HCT116 (cell line): ENCODE measurements around the gene TM7SF3. TPM values are rescaled to one million over a fixed set of nuclear protein-coding genes. Genes with fewer than 3 reads are reported as not detected.
A peak's percentile ranks its signal among the peaks of the same experiment; 100 is the strongest.

Source experiments
- ATAC-seq: fragments of 200-7000 bp; cut with Tn5 transposase; 2 replicates; pipeline ENCODE4 v1.9.1; 2020; ENCODE audit warnings: mild to moderate bottlenecking, moderate library complexity
- BruUV-seq: library from RNA; stranded (reverse); fragments of 400-500 nt; replicated peaks from 2 replicates; lab custom pipeline; 2021; lab: Mats Ljungman, UMichigan
- CTCF ChIA-PET: fragments of 300-600 bp; sonication (Branson Sonifier 250); formaldehyde crosslinking; loops from one replicate; lab custom pipeline; 2021; ENCODE audit warnings: antibody characterized with exemption; lab: Charles Lee
- POLR2A ChIA-PET: fragments of 300-600, 350-600 bp; sonication (Branson Sonifier 250); formaldehyde crosslinking; loops from one replicate; lab custom pipeline; 2021; ENCODE audit warnings: antibody characterized with exemption; lab: Charles Lee
- RAD21 ChIA-PET, 2 experiments: fragments of 300-600 bp; sonication (Branson Sonifier 250); formaldehyde crosslinking; loops; one replicate each; lab custom pipeline; 2023; ENCODE audit warnings: low total read pairs in 2 of 2; ENCODE audit not compliant: uncharacterized antibody in 2 of 2, unreplicated experiment in 2 of 2, low non-redundant PET in 1 of 2; lab: Charles Lee
- DNase-seq: peaks from one replicate; pipeline ENCODE4 v3.0.0-alpha.2; 2010; ENCODE audit warnings: low read depth, low spot score
- H2AFZ ChIP-seq: fragments of 200-600 bp; shearing (Covaris generic), sonication (generic); 2 replicates; pipeline ENCODE4 v1.6.1; 2017; ENCODE audit warnings: low read depth, mixed run types, mixed read lengths, antibody characterized with exemption, low read length; ENCODE audit not compliant: poor library complexity, severe bottlenecking
- H3K27ac ChIP-seq: 2 replicates; pipeline ENCODE4 v1.5.1; 2012; ENCODE audit warnings: low read depth, low read length
- H3K27me3 ChIP-seq: fragments of 200-600 bp; sonication (generic); 2 replicates; pipeline ENCODE4 v1.6.1; 2016; ENCODE audit warnings: mixed run types, low read length, mixed read lengths; ENCODE audit not compliant: insufficient read depth
- H3K36me3 ChIP-seq, 2 experiments: fragments of 200-500 bp in 1 of 2; fragments of 200-600 bp in 1 of 2; sonication (Bioruptor generic) in 1 of 2; sonication (generic) in 1 of 2; 2 replicates each; pipeline versions ENCODE4 v1.5.1 to v1.6.1; 2014 to 2016; ENCODE audit warnings: low read length in 2 of 2, inconsistent platforms in 1 of 2, mixed read lengths in 1 of 2, mixed run types in 1 of 2; ENCODE audit not compliant: insufficient read depth in 2 of 2, control insufficient read depth in 1 of 2
- H3K4me1 ChIP-seq, 2 experiments: fragments of 200-600 bp in 1 of 2; sonication (generic) in 1 of 2; 2 replicates each; pipeline versions ENCODE4 v1.5.1 to v1.6.1; 2012 to 2017; ENCODE audit warnings: low read length in 2 of 2, inconsistent platforms in 1 of 2, mild to moderate bottlenecking in 1 of 2, mixed read lengths in 1 of 2, mixed run types in 1 of 2, moderate library complexity in 1 of 2; ENCODE audit not compliant: insufficient read depth in 2 of 2, control insufficient read depth in 1 of 2
- H3K4me2 ChIP-seq: fragments of 200-600 bp; sonication (generic); 2 replicates; pipeline ENCODE4 v1.6.1; 2017; ENCODE audit warnings: mixed run types, low read length, mixed read lengths
- H3K4me3 ChIP-seq, 2 experiments: fragments of 200-600 bp in 1 of 2; sonication (generic) in 1 of 2; replicated peaks in 1 of 2; 2 replicates each; pipeline ENCODE4 v1.5.1; 2011 to 2016; ENCODE audit warnings: low read length in 2 of 2, control low read depth in 1 of 2, low read depth in 1 of 2, mild to moderate bottlenecking in 1 of 2, mixed read lengths in 1 of 2, mixed run types in 1 of 2
- H3K79me2 ChIP-seq: fragments of 200-600 bp; sonication (generic); 2 replicates; pipeline ENCODE4 v1.6.1; 2017; ENCODE audit warnings: mild to moderate bottlenecking, mixed run types, low read length, moderate library complexity, mixed read lengths; ENCODE audit not compliant: insufficient read depth
- H3K9ac ChIP-seq: fragments of 200-600 bp; sonication (generic); 2 replicates; pipeline ENCODE4 v1.6.1; 2016; ENCODE audit warnings: low read length, mixed read lengths
- H3K9me2 ChIP-seq: fragments of 200-600 bp; sonication (generic), shearing (Covaris generic); 2 replicates; pipeline ENCODE4 v1.6.1; 2017; ENCODE audit warnings: mixed run types, mild to moderate bottlenecking, moderate library complexity; ENCODE audit not compliant: insufficient read depth
- H3K9me3 ChIP-seq, 2 experiments: fragments of 200-500 bp in 1 of 2; fragments of 200-600 bp in 1 of 2; sonication (Bioruptor generic) in 1 of 2; sonication (generic) in 1 of 2; 2 replicates each; pipeline ENCODE4 v1.6.1; 2014 to 2017; ENCODE audit warnings: low read length in 2 of 2, mixed read lengths in 2 of 2, inconsistent platforms in 1 of 2, low read depth in 1 of 2, mild to moderate bottlenecking in 1 of 2, mixed run types in 1 of 2, moderate library complexity in 1 of 2; ENCODE audit not compliant: control insufficient read depth in 1 of 2, insufficient read depth in 1 of 2
- H4K20me1 ChIP-seq: fragments of 200-600 bp; sonication (generic), shearing (Covaris generic); 2 replicates; pipeline ENCODE4 v1.6.1; 2017; ENCODE audit warnings: mixed run types, mild to moderate bottlenecking, moderate library complexity; ENCODE audit not compliant: insufficient read depth
- CTCF ChIP-seq, 3 experiments: fragments of 200-600 bp in 1 of 3; sonication (generic) in 1 of 3; IDR thresholded peaks in 2 of 3; conservative IDR thresholded peaks in 1 of 3; 2 replicates each; pipeline ENCODE4 v1.5.1; 2012 to 2017; ENCODE audit warnings: low read depth in 2 of 3, low read length in 2 of 3, antibody characterized with exemption in 1 of 3, borderline replicate concordance in 1 of 3, control low read depth in 1 of 3, mild to moderate bottlenecking in 1 of 3, mixed read lengths in 1 of 3, mixed run types in 1 of 3, moderate library complexity in 1 of 3; ENCODE audit not compliant: insufficient read depth in 1 of 3
- EGR1 ChIP-seq: IDR thresholded peaks from 2 replicates; pipeline ENCODE4 v1.6.1; 2012; ENCODE audit warnings: low read depth
- EZH2phosphoT487 ChIP-seq: fragments of 200-600 bp; IDR thresholded peaks from 2 replicates; pipeline ENCODE4 v1.6.1; 2018; ENCODE audit warnings: antibody characterized with exemption, borderline replicate concordance
- JUND ChIP-seq: IDR thresholded peaks from 2 replicates; pipeline ENCODE4 v1.6.1; 2012
- POLR2A ChIP-seq: IDR thresholded peaks from 2 replicates; pipeline ENCODE4 v1.7.0; 2011; ENCODE audit warnings: borderline replicate concordance; ENCODE audit not compliant: insufficient read depth, insufficient read length; ENCODE audit errors: extremely low read depth
- POLR2AphosphoS5 ChIP-seq: IDR thresholded peaks from 2 replicates; pipeline ENCODE4 v1.6.1; 2011; ENCODE audit warnings: mild to moderate bottlenecking, low read depth, low read length, moderate library complexity
- SP1 ChIP-seq: IDR thresholded peaks from 2 replicates; pipeline ENCODE4 v1.6.1; 2012; ENCODE audit warnings: low read depth
- YY1 ChIP-seq: IDR thresholded peaks from 2 replicates; pipeline ENCODE4 v1.6.1; 2011; ENCODE audit warnings: low read length, low read depth, moderate library complexity, mild to moderate bottlenecking; ENCODE audit not compliant: insufficient replicate concordance; ENCODE audit errors: extremely low read depth
- ZFX ChIP-seq: fragments of 450-650 bp; IDR thresholded peaks from 2 replicates; pipeline ENCODE4 v1.6.1; 2017
- intact Hi-C: fragments of 100-400 bp; cut with micrococcal nuclease; formaldehyde crosslinking; loops from 2 replicates; pipeline ENCODE4 v1.10.0; 2022
- total RNA-seq: library from RNA; stranded (reverse); gene quantifications from one replicate; pipeline ENCODE4 v1.2.1, GENCODE V29; 2021; ENCODE audit not compliant: unreplicated experiment
- TF ChIP-seq, protein P1 (sequence below): IDR thresholded peaks from 2 replicates; pipeline ENCODE4 v1.6.1; 2012; ENCODE audit warnings: low read depth
- TF ChIP-seq, protein P2 (sequence below): IDR thresholded peaks from 2 replicates; pipeline ENCODE4 v1.6.1; 2012

TM7SF3 gene
- total RNA-seq, 1 experiment from 2014 or later = 46.5 TPM

DNA sequence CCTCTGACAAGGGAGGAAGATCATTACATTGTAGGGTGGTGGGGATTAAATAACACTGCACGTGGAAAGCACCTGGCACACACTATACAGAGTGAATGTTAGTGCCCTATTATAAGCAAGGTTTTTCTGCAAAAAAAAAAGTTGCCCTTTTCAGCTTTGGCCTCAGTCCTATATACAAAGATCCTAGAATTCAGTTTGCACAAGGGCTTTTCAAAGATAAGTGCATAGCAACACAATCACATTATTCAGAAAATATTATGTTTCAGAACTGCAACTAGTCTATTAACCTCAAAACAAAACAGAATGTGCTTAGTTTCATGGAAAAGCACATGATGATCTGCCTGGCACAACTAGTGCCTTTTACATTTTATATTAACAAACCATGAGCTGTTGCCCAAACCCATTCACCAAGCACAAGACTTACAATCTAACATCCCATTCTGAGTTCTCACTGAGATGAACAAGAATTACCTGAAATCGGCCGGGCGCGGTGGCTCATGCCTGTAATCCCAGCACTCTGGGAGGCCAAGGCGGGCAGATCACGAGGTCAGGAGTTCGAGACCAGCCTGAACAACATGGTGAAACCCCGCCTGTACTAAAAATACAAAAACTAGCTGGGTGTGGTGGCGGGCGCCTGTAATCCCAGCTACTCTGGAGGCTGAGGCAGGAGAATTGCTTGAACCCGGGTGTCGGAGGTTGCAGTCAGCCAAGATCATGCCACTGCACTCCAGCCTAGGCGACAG, 1.8 kb downstream of the TM7SF3 start:
- no peak for TF ChIP-seq SP1
- TF ChIP-seq, protein P1, sequence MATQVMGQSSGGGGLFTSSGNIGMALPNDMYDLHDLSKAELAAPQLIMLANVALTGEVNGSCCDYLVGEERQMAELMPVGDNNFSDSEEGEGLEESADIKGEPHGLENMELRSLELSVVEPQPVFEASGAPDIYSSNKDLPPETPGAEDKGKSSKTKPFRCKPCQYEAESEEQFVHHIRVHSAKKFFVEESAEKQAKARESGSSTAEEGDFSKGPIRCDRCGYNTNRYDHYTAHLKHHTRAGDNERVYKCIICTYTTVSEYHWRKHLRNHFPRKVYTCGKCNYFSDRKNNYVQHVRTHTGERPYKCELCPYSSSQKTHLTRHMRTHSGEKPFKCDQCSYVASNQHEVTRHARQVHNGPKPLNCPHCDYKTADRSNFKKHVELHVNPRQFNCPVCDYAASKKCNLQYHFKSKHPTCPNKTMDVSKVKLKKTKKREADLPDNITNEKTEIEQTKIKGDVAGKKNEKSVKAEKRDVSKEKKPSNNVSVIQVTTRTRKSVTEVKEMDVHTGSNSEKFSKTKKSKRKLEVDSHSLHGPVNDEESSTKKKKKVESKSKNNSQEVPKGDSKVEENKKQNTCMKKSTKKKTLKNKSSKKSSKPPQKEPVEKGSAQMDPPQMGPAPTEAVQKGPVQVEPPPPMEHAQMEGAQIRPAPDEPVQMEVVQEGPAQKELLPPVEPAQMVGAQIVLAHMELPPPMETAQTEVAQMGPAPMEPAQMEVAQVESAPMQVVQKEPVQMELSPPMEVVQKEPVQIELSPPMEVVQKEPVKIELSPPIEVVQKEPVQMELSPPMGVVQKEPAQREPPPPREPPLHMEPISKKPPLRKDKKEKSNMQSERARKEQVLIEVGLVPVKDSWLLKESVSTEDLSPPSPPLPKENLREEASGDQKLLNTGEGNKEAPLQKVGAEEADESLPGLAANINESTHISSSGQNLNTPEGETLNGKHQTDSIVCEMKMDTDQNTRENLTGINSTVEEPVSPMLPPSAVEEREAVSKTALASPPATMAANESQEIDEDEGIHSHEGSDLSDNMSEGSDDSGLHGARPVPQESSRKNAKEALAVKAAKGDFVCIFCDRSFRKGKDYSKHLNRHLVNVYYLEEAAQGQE = no peak
- TF ChIP-seq YY1 = no peak
- TF ChIP-seq JUND = no peak
- TF ChIP-seq ZFX = no peak
- TF ChIP-seq POLR2A = no peak
- no peak for TF ChIP-seq EZH2phosphoT487
- no peak for TF ChIP-seq CTCF (IDR thresholded peaks at IDR 0.05 in 2 of 3, conservative IDR thresholded peaks at IDR 0.05 in 1 of 3; ENCODE audit: borderline replicate concordance in 1 of 3, insufficient read depth in 1 of 3, low read depth in 2 of 3, low read length in 2 of 3)
- TF ChIP-seq, protein P2, sequence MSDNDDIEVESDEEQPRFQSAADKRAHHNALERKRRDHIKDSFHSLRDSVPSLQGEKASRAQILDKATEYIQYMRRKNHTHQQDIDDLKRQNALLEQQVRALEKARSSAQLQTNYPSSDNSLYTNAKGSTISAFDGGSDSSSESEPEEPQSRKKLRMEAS = no peak
- no peak for TF ChIP-seq EGR1
- no peak for TF ChIP-seq POLR2AphosphoS5
- Histone ChIP-seq H3K36me3 (no peaks in the 10 kb centered on the region; a peak in 1 of 4 replicates), H3K27me3 (no peaks in the 10 kb centered on the region), H3K4me2 (peak overlapping the region; percentile 99; the same call in 1 of the 2 replicates), H4K20me1 (no peaks in the 10 kb centered on the region), H3K9ac (no peak overlapping the region), H3K79me2 (peaks cover 48% of the 10 kb centered on the region), H2AFZ (no peak overlapping the region), H3K27ac (no peak overlapping the region), H3K4me1 (peaks cover 18 to 34% of the 10 kb centered on the region in 2 experiments; a peak in 3 of 4 replicates), H3K9me3 (no peaks in the 10 kb centered on the region), H3K9me2 (no peaks in the 10 kb centered on the region), H3K4me3 (no peak overlapping the region)
- RAD21 ChIA-PET = no interaction called here
- BruUV-seq = no TSS peak
- no peak for ATAC-seq
- intact Hi-C loops = loop anchor here (5.0 to 10.0 kb wide), 2 partner anchors 75 to 692 kb away; partner anchors contain the start of genes FGFR1OP2 and INTS13
- no peak for DNase-seq
- CTCF ChIA-PET = no interaction called here
- POLR2A ChIA-PET = no interaction called here
